NCI-H1105 (cell line): ENCODE measurements around the gene CLEC5A.
"Not testable (repeated sequence)": the region's sequence is repeated elsewhere in the genome, so short reads cannot be mapped to it uniquely, and the experiment has no call there.

Source experiments
- DNase-seq: peaks from one replicate; lab custom pipeline; 2025; lab: John Stamatoyannopoulos, UW

Gene CLEC5A

DNA sequence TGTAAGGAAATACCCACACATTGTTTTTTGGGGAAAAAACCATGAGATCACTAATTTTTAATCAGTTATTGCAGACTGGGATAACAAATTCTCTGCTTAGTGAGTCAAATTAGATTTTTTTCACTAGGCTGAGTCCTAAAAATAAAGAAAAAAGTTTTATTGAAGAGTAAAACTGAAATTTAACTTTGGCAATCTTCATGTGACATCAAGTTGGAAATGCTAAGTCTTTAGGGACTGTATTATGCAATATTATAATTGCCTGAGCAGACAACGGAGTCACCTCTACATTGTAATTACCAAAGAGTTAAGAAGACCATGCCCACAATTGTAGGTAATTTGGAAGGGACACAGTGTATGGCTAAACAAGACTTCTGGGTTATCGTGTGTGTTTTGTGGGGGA, 2.2 kb upstream of the CLEC5A start:
- DNase-seq = no peak

DNA sequence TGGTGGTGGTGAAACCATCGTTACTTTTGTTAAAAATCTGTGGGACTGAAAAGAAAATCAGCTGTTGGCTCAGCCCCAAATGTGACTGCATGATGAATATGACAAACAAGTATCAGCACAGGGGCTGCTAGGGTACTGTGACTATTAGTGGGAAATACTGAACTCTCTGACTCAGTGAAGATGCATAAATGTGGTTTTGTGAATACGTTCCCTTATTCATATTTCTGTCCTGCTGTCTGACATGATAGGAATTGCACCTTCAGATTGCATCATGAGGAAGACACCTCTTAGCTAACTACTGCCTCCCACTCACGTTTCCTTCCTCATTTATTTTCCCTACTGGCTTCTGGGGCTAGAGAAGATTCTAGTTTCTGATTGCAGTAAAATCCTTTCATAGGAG, 1.4 kb downstream of the CLEC5A start:
- DNase-seq = no peak

DNA sequence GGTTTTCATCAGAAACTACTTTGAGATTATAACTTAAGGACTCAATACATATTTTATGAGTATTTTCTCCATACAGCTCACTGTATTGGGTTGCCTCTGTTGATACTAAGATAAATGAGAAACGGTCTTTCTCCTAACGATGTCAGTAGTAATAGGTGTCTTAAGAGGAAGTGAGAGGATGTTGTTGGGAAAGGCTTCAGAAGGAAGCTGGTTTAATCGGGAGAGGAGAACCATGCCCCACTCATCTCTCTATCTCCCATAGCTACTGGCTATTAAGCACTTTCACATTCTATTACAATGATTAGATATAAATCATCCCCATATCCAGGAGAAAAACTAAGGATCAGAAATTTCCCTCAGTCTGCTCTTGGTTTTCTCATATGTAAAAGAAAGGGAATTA, 2.0 kb downstream of the CLEC5A start:
- DNase-seq = no peak

DNA sequence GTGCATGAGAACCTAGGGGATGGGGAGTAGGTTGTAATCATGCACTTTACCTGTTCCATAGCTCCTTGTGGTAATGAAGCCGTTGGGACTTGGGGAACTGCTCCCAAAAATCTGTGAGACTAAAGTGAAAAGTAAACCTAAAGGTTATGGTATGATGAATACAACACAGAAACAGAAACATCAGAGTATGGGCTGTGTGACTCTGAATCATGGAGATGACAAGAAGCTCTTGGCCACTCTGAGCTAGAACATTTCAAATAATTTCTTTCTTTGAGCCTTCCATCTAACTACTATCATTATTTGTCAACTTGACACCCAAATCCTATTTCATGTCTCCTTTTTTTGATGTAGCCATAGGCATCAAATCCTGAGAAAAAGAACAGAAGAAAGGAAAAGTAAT, 2.9 kb downstream of the CLEC5A start:
- no peak for DNase-seq

DNA sequence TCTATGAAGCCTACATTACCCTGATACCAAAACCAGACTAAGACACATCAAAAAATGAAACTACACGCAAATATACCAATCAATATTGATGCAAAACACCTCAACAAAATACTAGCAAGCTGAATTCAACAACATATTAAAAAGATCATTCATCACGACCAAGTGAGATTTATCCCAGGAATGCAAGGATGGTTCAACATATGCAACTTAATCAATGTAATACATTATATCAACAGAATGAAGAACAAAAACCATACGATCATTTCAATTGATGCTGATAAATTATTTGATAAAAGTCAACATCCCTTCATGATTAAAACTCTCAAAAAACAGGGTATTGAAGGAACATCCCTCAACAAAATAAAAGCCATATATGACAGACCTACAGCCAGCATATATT, 5.7 kb downstream of the CLEC5A start:
- DNase-seq = no peak

DNA sequence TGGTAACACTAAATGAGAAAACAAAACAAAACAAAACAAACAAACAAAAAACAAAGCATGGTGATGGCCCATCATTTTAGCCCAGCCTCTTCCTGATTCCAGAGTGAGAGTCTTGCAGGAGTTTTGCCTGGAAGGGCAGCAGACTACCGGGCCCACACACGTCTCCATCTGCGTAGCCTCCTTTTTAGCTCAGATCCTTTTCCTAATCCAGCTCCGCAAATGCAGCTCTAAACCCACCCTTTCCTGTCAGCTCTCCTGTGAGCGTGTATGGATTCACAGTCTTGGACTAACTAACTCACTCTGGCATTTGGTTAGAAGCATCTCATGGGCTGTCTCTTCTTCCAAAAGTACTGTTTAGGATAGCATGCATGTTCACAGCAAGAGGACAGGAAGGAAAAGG, 16.6 kb downstream of the CLEC5A start:
- DNase-seq = no peak

DNA sequence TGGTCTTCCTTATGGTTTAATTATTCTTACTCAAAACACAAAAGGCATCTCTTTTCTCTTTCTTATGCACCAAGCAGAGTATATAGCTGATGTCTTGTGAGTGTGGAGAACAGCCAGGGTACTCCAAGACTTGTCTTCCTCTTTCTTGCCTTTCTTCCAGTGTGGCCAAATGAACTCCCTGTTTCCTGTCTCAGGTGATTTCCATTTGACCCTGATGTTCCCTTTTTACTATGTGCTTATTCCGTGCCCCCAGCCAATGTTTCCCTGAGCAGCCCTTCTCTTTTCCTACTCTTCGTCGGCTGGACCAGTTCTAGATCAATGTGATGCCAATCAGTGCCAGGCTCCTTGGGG, 18.0 kb downstream of the CLEC5A start:
- no peak for DNase-seq

DNA sequence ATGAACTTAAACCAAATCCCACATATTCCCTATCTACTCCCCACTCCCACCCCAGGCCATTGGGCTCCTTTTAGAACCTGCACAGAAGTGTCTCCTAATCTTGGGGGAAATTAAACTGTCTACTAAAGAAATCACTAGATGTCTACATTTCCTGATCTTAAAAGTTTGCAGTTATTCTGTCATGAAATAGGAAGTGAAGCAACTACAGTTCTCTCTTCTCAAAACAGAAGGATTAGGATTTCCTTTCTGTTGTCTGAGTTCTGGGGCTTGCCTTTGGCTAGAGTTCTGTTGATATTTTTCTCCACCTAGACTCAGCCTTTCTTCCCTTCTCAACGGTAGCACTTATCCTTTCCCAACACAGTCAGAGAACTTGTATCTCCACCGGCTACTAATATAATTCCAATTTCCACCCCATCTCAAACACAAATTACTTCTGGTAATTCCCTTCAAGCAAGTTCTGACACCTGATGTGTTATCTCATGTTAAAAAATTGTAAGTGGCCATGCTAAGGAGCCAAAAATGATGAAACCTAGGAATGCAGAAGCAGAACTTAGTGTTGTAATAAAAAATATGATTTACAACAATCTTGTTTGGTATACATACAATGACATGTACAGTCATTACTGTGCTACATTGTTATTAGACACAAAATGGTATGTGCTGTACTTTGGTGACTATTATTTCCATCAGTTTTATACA, 18.5 kb downstream of the CLEC5A start:
- DNase-seq = no peak

DNA sequence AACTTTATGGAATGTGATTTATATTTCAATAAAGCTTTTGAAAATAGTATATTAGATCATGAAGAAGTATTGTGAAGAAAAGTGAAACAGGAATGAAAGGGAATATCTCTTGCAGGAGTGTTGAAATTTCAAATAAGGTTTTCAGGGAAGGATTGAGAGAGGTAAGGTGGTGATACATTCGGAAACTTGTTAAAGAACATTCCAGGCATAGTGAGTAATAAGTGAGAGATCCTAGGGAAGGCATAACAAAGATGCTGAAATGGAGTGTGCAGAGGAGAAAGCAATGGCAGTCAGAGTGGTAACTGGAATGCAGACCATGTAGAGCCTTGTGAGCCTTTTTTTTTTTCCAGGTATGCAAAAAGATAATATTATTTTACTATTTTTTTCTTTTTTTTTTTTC, 26.5 kb downstream of the CLEC5A start:
- DNase-seq = no peak

DNA sequence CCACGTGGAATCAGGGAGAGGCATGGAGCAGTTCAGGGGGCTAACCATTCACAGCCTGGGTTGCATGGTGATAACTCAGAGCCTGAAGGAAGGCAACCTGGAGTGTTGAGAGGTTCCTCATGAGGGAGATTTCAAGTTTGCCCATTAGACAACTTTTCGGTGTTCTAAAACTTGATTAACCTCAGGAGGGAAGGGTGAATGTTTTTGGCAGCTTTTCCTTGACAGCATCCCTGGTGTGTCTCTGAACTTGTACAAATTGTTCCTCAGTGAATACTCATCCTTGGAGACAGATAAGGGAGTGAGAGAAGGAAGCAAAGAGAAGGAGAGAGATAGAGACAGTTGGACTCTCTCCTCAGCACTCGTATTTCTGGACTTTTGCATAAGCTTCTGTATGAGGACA, 30.7 kb downstream of the CLEC5A start, which contains the start of gene OR9A4:
Gene OR9A4, plus strand, starts transcription at position 301 of the 400 bp plus-strand sequence. CDS start 2,477 bp downstream, outside the sequence.
- DNase-seq = no peak

DNA sequence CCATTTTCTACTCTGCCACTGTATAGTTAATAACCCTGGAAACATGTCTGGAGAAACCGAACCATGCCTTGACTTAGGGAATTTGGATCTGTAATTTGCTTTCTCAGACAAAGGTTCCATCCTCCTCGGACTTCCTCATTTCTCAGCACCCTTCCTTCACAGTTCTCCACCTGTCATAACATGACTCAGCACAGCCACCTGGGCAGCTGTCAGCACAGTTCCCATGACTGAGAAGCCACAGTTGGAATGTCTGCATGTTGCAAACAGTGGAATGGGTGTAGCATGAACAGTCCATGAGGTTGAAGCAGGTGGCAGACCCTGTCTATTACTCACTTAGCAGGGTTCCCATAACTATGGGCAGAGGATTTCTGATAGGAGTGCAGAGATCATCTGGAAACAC, 31.2 kb downstream of the CLEC5A start:
- DNase-seq = no peak

DNA sequence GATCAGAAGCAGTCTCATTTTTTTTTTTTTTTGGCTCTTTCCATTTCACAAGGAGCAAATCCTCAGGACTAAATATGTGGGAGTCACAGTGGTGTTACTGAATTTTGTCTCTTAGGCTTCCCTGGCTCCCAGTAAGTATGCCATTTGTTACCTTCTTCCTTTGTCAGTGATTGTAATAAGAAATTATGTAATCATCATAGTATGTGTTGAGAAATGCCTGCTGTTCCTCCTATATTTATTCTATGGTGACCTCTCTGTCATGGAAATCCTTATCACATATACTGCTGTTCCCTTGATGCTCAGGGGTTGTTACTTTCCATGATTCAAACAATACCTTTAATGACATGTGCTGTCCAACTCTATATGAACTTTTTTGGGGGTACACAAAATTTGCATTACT, 35.4 kb downstream of the CLEC5A start:
- DNase-seq = no peak

DNA sequence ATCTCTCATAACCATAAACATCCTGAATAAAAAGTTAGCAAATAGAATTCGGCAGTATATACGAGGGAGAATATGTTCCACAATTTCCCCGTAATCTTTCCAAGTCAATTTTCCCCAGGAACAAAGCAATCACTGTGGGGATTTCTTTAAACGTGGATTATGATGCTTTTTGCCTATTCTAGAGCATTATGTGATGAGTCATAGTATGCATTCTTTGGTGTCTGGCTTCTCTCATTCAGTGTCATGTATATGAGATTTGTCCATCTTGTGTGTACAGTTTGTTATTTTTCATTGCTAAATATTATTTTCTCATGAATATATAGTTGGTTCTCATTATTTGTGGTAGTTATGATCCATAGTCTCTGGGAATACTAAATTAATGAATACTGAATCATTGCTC, 40.5 kb downstream of the CLEC5A start:
- no peak for DNase-seq

DNA sequence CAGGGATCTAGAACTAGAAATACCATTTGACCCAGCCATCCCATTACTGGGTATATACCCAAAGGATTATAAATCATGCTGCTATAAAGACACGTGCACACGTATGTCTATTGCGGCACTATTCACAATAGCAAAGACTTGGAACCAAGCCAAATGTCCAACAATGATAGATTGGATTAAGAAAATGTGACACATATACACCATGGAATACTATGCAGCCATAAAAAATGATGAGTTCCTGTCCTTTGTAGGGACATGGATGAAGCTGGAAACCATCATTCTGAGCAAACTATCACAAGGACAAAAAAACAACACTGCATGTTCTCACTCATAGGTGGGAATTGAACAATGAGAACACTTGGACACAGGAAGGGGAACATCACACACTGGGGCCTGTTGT, 47.4 kb downstream of the CLEC5A start:
- DNase-seq = not testable (repeated sequence)

DNA sequence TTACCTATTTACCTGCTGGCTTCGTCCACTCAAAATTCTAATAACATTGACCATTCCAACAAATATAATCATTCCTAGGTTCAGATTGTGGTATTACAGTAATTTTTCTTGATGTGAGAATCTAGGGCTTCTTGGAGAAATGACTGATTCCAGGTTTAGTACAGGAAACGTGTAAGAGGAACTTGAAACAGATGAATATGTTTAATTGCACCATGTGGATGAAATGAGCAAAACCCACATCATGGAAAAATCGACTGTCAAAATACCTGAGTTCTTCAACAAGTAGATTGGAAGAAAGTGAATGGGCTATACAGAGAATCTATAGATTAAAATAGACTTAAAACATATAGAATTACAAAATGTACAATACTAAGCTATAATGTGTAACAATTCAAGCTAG, 55.4 kb downstream of the CLEC5A start:
- DNase-seq = no peak

DNA sequence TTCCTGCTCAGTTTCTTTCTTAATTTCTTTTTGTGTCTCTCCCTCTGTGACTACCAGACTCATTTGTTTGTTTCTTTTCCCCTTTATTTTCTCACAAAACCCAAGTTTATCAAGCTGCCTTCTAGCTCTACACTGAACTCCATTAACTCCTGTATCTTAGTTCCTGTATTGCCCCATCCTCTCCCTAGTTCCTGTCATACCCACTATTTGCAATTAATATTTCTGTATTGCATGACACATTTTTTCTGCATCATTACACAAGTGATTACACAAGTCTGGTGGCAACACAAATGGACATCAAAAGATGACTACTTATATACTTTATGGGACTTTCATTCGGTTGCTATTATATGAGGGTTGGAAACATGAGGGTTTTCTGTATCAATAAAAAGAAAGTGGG, 57.5 kb downstream of the CLEC5A start:
- no peak for DNase-seq

DNA sequence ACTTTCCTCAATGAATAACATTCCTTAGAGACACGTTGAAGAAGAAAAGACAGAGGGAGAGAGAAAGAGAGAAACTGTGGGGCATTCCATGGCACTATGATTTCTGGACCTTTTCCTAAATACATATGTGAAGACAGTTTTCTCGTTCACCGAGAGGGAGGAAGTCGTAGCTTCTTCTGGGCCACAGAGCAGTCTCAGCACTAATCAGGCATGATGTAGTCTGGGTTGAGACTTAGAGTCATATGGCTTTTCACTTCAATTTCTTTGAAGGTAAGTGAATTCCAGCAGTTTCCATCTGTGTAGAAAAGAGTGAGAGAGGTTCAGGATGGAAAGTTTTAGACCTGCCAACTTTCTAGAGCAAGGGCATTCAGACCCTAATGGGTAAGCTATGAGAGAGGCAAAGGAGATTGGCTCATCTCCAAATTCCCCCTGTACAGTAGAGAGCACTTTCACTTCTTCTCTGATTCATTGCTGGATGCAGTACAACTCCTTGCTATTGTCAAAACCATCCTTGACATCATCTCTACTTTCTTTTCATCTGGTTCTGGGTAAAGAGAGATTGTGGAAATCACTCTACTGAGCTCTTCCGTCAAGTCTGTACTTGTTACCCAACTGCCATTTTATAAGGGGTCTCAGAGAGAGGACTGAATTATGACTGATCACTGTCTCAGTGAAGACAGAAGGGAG, 62.1 kb downstream of the CLEC5A start:
- DNase-seq = no peak

DNA sequence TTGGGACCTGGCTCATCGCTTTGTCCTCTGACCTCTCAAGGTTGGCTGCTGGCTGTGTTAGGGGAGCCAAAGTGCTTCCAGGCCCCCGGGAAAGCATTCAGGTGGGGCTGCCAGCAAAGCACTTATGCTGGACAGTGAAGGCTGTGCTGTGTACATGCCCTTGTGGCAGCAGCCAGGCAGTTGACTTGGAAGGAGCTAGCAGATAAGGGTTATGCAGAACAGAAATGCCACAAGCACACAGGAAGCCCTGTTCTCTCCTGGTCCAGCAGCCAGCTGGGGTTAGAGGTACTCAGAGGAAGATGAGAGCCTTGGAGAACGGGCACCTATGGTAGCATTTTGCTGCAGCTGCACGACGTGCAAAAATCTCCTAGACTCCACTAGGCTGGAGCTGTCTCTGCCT, 65.8 kb downstream of the CLEC5A start:
- DNase-seq = no peak

DNA sequence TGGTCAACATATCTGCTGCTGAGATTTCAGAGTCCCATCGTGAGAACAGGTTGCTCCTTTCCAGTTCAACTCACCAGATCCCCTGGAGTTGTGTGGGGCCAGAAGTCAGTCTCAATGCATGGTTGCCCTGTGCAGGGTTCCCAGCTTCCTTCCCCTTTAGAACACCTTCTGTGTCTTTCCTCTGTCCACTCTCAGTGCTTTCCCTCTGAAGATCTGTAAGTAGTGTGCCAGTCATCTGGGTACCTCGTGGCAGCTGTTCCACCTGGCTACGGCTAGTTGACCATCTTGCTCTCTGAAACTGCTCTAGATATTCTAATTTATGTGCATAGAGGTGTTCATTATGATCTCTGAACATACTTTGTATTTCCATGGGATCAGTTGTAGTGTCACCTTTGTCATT, 69.4 kb downstream of the CLEC5A start:
- no peak for DNase-seq
